HG03469 (cell line): ENCODE measurements around the gene SLC1A4.
"Not testable (repeated sequence)": the region's sequence is repeated elsewhere in the genome, so short reads cannot be mapped to it uniquely, and the experiment has no call there.

ENCODE experiments used
- ATAC-seq: cut with Tn5 transposase; IDR thresholded peaks from one replicate; pipeline ENCODE4 v1.9.1; 2021; ENCODE audit warnings: mild to moderate bottlenecking, moderate library complexity, moderate number of reproducible peaks; ENCODE audit not compliant: unreplicated experiment

Gene SLC1A4

DNA sequence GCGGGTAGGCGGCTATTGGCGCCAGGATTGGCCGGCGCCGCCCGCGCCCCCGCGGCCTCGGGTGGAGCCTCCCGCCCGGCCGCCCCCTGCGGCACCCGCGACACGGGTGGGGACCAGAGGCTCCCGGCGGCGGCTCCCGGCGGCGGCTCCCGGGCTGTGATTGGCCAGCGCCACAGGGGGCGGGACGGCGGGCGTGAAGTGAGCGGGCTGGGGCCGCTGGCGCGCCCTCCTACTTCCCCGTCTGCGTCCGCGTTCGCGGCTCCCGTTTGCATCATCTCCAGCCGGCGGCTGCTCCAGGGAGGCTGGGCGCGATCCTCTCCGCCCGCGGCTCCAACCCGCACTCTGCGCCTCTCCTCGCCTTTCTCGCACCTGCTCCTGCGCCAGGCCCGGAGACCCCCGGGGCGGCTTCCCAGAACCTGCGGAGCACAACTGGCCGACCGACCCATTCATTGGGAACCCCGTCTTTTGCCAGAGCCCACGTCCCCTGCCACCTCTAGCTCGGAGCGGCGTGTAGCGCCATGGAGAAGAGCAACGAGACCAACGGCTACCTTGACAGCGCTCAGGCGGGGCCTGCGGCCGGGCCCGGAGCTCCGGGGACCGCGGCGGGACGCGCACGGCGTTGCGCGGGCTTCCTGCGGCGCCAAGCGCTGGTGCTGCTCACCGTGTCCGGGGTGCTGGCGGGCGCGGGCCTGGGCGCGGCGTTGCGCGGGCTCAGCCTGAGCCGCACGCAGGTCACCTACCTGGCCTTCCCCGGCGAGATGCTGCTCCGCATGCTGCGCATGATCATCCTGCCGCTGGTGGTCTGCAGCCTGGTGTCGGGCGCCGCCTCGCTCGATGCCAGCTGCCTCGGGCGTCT, at the start of gene SLC1A4:
TSS of gene SLC1A4 (plus strand) at position 274 of the 856 bp plus-strand sequence. CDS start at position 519, 245 bp downstream.
- peak; percentile 48 for ATAC-seq

DNA sequence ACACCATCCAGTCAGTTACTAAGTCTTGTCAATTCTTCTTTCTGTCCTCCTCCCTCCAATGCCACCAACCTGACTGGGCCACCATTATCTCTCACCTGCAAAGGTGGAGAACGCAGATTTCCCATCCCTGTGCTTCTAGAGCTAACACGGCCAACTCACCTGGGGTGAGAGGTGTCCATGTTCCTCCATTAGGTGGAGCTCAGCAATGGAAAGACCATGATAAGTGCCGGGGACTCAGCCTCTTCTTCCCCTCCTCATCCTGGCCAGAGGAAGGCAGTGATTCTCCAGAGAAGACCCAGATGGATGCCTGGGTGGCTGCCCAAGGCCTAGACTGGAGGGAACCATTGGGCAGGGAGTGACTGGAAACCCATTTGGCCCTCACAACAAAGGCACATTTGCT, 48.1 kb upstream of the SLC1A4 start:
- ATAC-seq = no peak

DNA sequence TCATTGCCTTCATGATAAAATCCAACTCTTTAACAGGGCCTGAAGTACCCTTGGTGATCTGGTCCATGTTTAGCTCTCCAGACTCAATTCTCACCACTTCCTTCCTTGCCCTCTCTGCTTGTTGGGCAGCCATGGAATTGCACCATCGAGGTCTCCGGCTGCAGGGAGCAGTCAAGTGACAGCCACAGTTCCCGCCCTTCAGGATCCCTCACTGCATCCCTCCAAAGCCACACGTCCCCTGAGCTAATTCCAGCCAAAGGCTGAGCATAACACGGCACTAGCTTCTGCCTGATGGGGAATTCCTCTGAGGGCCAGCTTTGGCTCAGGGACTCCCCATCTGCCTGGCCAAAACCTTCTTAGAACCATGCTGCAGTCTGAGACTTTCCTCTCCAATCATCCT, 47.4 kb upstream of the SLC1A4 start:
- ATAC-seq = no peak

DNA sequence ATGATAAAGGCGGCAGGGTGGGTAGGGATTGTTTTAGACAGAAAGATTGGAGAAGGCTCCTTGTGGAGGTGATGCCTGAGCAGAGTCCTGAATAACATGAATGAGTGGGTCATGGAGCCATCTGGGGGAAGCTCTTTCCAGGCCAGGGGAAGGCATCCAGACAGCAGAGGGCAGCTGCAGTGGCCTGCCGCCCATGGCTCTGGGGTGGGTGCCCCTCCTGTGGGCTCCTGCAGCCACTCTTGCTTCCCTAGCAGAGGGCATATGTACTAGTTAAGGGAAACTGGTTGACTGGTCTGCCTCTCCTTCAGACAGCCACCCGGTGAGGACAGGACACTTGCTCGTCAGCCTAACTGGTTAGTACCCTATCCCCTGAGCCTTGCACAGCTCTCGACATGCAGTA, 46.5 kb upstream of the SLC1A4 start:
- ATAC-seq = no peak

DNA sequence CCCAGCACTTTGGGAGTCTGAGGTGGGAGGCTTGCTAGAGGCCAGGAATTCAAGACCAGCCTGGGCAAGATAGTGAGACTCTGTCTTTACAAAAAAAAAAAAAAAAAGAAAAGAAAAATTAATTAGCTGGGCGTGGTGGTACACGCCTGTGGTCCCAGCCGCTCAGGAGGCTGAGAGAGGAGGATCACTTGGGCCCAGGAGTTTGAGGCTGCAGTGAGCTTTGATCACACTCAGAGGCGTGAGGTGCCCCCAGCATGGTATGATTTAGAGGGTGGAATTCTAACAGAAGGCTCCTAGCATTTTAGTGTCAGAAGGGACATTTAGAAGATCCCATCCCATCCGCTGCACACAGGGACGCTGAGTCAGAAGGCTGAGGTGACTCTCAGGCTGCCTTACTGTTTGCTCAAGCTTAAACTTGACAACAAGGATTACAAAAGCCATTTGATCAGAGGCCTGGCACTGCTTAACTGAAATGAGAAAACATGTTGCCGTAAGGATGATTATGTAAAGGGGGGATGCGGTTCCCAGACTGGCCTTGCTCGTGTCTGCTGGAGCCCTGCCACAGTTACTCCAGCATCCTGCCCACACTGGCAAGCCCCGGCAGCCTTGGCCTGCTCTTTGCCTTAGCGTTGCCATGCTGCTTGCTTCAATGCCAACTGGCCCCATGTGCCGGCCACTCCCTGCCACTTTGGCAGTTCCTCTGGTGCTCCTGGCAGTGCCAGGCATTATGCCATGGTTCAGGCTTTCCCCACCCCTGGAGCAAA, 45.6 kb upstream of the SLC1A4 start:
- ATAC-seq = no peak

DNA sequence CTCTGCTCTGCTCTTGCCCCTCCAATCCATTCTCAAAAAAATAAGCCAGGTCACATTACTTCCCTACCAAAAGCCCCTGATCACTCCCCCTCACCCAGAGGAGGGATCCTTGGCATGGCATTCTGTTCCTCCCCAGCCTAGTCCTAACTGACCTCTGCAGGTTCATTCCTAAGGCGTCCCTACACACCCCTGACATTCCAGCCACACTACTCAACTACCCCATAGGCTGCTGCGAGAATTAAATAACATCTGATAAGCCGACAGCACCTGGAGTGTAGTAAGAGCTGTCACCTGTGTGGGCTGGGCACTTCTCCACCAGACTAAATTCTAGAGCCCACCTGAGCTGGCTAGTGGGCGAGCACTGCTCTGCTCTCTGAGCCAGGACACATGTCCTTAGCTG, 44.7 kb upstream of the SLC1A4 start:
- ATAC-seq = no peak

DNA sequence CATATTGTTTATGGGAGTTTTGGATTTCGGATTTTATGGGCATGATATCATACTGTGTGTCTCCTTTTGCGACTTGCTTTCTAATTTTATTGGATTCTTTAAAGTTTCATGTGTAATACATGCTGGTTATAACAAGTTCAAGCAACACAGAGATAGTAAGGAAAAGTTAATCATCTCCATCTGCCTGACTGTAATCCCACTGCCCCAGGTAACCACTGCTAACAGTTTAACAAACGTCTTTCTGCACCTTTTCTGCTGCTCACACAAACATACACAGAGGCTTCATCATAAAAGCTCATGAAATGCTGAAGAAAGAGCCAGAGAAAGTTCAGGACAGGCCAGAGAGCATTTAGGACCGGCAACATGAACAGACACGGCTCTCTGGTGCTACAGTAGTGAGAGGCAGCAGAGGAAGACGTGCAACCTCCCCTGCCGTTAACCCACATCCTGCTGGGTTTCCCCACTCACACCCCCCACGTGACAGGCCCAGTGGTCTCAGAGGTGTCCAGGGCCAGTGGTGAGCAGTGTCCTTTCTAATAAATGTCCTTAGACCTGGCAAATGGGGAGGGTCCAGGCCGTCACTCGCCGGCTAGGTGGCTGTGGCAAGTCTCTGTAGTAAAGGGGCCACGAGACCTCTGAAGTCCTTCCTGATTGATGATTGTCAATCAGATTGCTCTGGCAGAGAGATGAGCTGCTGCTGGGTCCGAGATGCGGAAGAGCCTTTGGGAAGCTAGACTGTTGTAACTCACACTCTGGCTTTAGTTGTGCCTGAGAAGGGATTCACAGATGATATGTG, 43.0 kb upstream of the SLC1A4 start:
- ATAC-seq = peak; percentile 67

DNA sequence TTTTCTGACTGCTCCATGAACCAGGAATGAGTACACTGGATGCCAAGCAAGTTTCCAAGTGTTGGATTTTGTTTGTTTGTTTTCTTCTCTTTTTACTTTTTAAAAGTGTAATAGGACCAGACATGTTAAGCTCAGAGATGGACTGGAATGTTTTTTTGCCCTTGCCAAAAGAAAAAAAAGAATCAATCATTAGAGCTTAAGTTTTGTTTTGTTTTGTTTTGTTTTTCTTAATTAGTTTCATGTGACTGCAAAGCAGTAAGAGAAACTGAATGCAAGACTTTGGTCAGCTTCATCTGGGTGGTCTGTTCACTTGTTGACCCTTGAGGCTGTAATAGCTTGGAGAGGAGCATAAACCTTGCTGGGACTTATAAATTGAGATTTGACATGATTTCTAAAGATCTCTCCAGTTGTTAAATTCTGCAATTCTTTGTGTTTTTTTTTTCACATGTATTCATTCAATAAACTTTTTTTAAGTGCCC, 42.4 kb upstream of the SLC1A4 start:
- ATAC-seq = no peak

DNA sequence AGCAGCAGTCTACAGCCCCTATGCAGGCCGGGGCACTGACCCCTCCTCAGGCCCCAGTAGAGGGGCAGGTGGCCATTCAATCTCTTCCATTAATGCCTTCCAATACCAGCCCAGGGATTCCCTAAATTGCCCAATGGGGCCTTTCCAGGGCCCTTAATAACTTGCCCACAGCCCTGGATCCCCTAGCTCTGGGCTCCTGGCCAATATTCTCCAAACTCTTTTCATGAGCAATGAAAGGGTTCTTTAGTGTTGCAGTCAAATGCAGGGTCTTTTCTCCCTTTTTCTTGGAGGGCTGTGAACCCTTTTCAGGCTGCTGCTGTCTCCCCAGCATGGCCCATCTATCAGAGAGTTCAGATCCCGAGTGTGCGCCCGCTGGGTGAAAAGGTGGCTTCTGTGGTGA, 41.3 kb upstream of the SLC1A4 start:
- ATAC-seq = no peak

DNA sequence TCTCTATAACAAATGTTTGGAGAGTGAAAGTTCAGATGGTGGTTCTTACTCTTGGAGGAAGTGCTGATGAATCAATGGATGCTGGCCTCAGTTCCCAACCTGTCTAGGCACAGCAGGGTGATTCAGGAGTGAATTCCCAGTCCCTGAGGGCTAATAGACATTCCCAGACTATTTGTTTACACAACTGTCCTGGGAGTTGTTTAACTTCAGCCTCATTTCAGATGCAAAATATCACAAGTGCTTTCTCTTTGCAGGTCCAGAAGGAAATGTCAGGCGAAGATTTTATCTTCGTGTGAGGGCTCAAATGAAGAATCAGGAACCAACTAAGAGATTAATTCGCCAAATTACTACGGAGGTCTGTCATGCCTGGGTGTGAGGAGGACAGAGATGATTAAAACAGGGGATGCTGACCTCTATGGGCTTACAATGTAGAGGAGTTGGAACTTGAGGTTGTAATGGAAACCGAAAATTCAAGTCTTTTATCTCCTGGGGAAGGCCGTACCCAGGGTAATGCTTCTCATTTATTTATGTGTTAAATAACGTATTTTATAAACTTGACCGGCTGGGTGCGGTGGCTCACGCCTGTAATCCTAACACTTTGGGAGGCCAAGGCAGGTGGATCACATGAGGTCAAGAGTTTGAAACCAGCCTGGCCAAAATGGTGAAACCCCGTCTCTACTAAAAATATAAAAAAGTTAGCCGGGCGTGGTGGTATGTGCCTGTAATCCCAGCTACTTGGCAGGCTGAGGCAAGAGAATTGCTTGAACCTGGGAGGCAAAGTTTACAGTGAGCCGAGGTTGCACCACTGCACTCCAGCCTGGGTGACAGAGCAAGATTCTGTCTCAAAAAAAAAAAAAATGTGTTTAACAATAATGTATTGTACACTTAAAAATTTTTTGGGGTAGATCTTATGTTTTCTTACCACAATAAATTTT, 38.7 kb upstream of the SLC1A4 start:
- ATAC-seq = no peak

DNA sequence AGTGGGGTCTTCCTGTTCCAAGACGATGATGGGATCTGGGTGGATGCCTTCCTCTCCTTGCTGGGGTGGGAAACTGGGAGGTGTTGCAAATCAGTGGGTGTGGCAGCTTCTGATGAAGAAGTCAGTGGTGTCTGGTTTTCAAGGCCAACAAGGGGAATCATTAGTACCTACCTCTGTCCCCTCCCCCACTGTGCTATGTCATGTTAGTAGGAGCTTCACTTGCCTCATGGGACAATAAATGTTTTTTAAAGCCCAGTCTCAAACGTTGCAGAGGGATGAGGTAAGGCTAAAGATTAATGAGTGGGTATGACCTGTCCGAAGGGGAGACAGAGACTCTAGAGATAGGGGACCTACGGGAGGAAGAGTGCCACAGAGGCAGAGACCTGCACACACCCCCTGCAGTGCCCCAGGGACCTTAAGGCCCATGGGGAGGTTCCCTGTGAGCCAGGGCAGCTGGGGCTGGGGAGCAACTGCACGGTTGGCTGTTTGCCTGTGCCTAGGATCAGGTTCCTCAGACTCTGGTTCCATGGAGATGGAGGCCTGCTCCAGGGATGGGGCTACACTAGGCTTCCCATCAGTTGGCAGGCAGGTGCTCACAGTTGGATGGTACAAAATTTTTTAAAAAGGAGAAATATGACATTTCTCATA, 37.8 kb upstream of the SLC1A4 start:
- no peak for ATAC-seq

DNA sequence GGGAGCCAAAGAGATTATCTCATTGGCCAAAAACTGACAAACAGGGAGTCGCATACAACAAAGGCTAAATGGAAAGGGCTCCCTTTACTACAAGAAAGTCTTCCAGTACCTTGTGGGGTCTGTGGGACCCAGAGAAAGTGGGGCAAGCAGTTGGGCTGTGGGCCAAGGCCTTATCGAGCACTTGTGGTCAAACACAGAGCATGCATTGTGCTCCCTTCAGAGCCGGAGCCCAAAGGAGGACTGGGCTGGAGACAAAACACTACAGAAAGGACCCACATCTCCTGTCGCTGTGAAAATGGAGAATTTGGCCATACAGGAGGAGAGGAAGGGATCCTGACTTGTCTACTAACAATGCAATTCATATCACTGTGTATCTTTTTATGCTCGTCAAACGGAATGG, 37.1 kb upstream of the SLC1A4 start:
- no peak for ATAC-seq

DNA sequence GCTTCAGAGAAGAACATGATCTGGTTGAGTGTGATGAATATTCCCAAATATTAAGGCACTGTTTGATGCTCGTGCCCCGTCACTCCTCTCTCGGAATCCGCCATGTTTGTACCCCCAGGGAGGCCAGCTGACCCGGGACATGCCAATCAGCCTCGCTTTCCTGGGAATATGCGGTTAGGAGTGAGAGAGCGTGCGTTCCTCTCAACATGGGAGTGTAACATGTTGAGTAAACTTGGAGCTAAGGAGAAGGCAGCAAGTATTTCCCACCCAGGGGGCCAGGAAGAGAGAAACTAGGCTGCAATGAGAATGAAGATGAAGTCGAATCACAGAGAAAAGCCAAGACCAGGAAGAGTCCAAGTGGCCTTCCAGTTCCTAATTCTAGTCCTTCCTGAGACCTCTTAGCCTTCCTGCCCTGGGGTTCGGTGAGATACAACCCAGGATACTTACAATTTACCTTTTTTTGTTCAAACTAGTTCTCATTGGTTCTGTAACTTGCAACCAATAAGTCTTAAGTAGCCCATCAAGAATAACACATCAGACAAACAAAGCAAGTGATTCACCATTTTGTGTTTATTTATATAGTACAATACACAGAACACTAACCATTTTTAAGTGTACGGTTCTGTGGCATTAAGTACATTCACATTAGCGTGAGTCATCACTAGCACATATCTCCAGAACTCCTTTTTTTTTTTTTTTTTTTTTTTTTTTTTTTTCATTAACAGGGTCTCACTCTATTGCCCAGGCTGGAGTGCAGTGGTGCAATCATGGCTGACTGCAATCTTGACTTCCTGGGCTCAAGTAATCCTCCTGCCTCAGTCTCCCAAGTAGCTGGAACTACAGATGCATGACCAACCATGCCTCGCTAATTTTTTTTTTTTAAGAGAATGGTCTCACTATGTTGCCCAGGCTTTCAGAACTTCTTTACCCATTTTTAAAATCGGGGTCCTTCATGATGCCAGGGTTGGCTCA, 36.4 kb upstream of the SLC1A4 start:
- ATAC-seq = no peak

DNA sequence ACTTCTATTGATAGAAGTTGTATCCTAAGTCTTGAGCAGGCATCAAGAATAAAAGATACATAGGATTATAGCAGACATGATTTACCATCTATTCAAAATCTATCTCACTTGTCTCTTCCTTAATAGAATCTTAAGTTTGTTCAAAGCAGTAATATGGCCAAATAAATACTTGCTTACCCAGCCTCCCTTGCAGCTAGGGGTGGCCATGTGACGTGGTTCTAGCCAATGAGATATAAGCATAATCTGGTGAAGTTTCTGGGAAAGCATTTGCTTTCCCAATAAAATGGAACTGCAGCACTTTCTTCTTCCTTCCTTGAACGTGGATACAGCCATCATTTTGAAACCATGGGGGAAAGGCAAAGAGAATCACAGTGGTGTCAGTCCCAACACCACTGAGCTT, 33.7 kb upstream of the SLC1A4 start:
- ATAC-seq = no peak

DNA sequence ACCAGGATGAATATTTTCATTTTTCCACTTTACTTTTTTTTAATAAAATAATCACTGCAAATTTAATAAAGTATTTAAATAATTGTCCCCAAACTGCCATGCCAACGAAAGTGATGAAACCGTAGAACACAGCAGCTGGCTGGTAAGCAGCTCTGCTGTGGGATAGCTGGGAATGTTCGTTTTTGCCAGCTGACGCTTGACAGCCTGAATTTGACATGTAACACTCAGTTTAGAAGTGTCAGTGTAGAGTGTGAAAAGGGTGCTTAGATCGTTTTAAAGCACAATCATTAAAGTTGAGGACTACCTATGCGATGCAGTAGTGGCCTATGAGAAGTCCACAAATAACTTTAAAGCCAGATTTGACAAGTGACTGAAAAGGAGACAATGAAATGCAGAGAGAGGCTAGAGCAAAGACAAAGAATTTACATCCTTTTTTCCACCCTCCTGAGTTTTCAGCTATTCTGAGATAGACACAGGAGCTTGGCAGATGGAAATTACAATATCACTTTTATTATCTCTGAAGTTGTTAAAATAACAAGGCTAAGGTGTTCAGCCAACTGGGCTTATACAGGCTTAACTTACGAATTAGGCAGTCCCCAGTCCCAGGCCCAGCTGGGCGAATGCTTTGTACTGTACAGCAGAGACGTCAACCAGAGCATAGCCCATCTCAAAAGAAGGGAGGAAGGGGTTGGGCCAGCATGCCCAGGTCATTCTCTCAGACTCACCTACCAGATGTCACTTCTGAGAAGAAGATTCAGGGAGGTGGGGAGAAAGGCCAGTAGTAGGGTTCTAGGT, 31.9 kb upstream of the SLC1A4 start:
- no peak for ATAC-seq

DNA sequence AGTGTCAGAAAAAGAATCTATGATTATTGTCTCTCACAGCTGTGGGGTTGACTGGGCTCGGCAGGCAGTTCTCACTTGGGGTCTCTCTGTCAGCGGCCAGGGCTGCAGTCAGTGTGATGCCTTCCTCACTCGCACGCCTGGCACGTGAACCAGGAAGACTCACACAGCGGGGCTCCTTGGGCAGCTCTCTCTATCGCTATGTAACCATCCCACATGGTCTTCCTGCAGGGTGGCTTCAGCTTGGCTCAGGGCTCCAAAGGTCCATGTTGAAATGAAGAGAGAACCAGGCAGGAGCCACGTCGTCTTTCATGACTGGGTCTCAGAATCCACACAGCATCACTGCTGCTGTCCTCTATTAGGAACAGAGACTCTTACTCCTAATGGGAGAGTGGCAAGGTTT, 30.6 kb upstream of the SLC1A4 start:
- ATAC-seq = no peak

DNA sequence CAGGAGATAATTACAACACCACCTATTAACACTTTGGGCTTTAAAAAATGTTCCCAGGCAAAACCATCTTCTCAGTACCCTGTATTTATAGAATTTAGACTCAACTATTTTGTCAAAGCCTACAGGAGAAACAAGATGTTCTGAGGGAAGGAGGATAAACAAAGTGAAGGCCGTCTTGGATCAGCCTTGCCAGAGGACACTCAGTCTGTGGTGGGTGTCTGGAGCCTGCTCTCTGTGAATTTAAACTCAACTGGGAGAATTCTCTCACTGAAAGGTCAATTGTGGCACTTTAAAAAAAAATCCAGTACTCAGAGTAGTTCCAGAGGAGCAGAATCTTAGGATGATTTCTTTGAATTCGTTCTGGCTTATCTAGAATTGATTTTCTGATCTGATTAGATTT, 28.4 kb upstream of the SLC1A4 start:
- no peak for ATAC-seq

DNA sequence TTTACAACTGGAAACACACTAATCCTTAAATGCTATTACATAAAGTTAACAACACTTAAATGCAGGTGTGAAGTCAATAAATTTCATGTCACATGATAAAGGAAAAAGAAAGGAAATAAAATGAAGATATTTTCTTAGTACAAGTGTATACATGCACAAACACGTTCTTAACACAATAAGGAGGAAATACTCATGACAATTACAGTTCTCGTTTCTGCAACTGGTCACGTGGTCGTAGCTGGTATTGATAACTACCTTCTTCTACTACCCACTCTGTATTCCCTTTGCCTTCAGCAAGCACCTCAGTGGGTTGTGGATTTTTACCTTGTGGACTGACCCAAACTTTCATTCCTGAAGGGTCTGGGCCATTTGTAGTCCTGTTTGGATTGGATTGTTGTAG, 26.1 kb upstream of the SLC1A4 start:
- ATAC-seq = not testable (repeated sequence)
